HEK293 (cell line): ENCODE data around the gene RAB40C.

ENCODE experiments used
- GLIS2 ChIP-seq: fragments of 450-650 bp; formaldehyde crosslinking; IDR thresholded peaks from 2 replicates; pipeline ENCODE4 v1.5.1; 2016; ENCODE audit warnings: missing biosample characterization, missing genetic modification characterization
- IKZF3 ChIP-seq: fragments of 450-650 bp; IDR thresholded peaks from 2 replicates; pipeline ENCODE4 v1.5.0; 2018; ENCODE audit warnings: missing biosample characterization, mild to moderate bottlenecking, missing genetic modification characterization, moderate library complexity
- KLF8 ChIP-seq: fragments of 450-650 bp; formaldehyde crosslinking; IDR thresholded peaks from 2 replicates; pipeline ENCODE4 v1.5.1; 2016; ENCODE audit warnings: missing biosample characterization, missing genetic modification characterization
- SP3 ChIP-seq: fragments of 450-650 bp; formaldehyde crosslinking; IDR thresholded peaks from 2 replicates; pipeline ENCODE4 v1.5.1; 2016; ENCODE audit warnings: missing biosample characterization, missing genetic modification characterization
- TRIM28 ChIP-seq: IDR thresholded peaks from 2 replicates; pipeline ENCODE4 v1.6.1; 2011; ENCODE audit warnings: low read length, control low read depth, borderline replicate concordance
- ZBTB17 ChIP-seq: fragments of 450-650 bp; formaldehyde crosslinking; IDR thresholded peaks from 2 replicates; pipeline ENCODE4 v1.5.1; 2016; ENCODE audit warnings: missing biosample characterization, missing genetic modification characterization
- ZBTB48 ChIP-seq: fragments of 450-650 bp; formaldehyde crosslinking; IDR thresholded peaks from 2 replicates; pipeline ENCODE4 v1.5.1; 2016; ENCODE audit warnings: missing biosample characterization, missing genetic modification characterization
- ZFHX2 ChIP-seq: fragments of 450-650 bp; formaldehyde crosslinking; conservative IDR thresholded peaks from 2 replicates; pipeline ENCODE4 v1.5.1; 2016; ENCODE audit warnings: missing biosample characterization, missing genetic modification characterization
- ZNF174 ChIP-seq: fragments of 450-650 bp; formaldehyde crosslinking; IDR thresholded peaks from 2 replicates; pipeline ENCODE4 v1.5.0; 2017; ENCODE audit warnings: missing biosample characterization, mild to moderate bottlenecking, missing genetic modification characterization
- ZNF274 ChIP-seq, 2 experiments: fragments of 200-500 bp in 1 of 2; fragments of 450-650 bp in 1 of 2; sonication (Bioruptor generic) in 1 of 2; formaldehyde crosslinking in 1 of 2; IDR thresholded peaks; 2 replicates each; pipeline versions ENCODE4 v1.5.1 to v1.6.1; 2014 to 2016; ENCODE audit warnings: borderline replicate concordance in 1 of 2, inconsistent platforms in 1 of 2, low read length in 1 of 2, missing biosample characterization in 1 of 2, missing genetic modification characterization in 1 of 2
- ZNF341 ChIP-seq: fragments of 450-650 bp; formaldehyde crosslinking; IDR thresholded peaks from 2 replicates; pipeline ENCODE4; 2016; ENCODE audit warnings: low read depth, missing biosample characterization, missing genetic modification characterization
- ZNF423 ChIP-seq: fragments of 450-650 bp; formaldehyde crosslinking; IDR thresholded peaks from 2 replicates; pipeline ENCODE4 v1.5.1; 2016; ENCODE audit warnings: missing biosample characterization, missing genetic modification characterization
- ZNF660 ChIP-seq: fragments of 450-650 bp; IDR thresholded peaks from 2 replicates; pipeline ENCODE4 v1.5.1; 2018; ENCODE audit warnings: missing biosample characterization, mild to moderate bottlenecking, missing genetic modification characterization
- ZNF670 ChIP-seq: fragments of 450-650 bp; formaldehyde crosslinking; IDR thresholded peaks from 2 replicates; pipeline ENCODE4 v1.5.1; 2016; ENCODE audit warnings: missing biosample characterization, missing genetic modification characterization, low read depth
- ZSCAN30 ChIP-seq: fragments of 450-650 bp; IDR thresholded peaks from 2 replicates; pipeline ENCODE4 v1.5.1; 2018; ENCODE audit warnings: missing biosample characterization, mild to moderate bottlenecking, missing genetic modification characterization, moderate library complexity
- TF ChIP-seq, protein P1 (sequence below): fragments of 450-650 bp; IDR thresholded peaks from 2 replicates; pipeline ENCODE4 v1.5.1; 2018; ENCODE audit warnings: missing biosample characterization, missing genetic modification characterization
- TF ChIP-seq, protein P2 (sequence below): fragments of 450-650 bp; formaldehyde crosslinking; conservative IDR thresholded peaks from 2 replicates; pipeline ENCODE4 v1.5.1; 2016; ENCODE audit warnings: low read depth, missing biosample characterization, missing genetic modification characterization
- TF ChIP-seq, protein P3 (sequence below): fragments of 450-650 bp; formaldehyde crosslinking; IDR thresholded peaks from 2 replicates; pipeline ENCODE4 v1.5.1; 2017; ENCODE audit warnings: missing biosample characterization, missing genetic modification characterization
- TF ChIP-seq, protein P4 (sequence below): fragments of 450-650 bp; formaldehyde crosslinking; IDR thresholded peaks from 2 replicates; pipeline ENCODE4 v1.5.1; 2016; ENCODE audit warnings: missing biosample characterization, missing genetic modification characterization
- TF ChIP-seq, protein P5 (sequence below): fragments of 450-650 bp; formaldehyde crosslinking; IDR thresholded peaks from 2 replicates; pipeline ENCODE4 v1.5.1; 2017; ENCODE audit warnings: missing biosample characterization, missing genetic modification characterization
- TF ChIP-seq, protein P6 (sequence below): fragments of 450-650 bp; formaldehyde crosslinking; IDR thresholded peaks from 2 replicates; pipeline ENCODE4 v1.5.1; 2016; ENCODE audit warnings: missing biosample characterization, missing genetic modification characterization

Gene RAB40C

DNA sequence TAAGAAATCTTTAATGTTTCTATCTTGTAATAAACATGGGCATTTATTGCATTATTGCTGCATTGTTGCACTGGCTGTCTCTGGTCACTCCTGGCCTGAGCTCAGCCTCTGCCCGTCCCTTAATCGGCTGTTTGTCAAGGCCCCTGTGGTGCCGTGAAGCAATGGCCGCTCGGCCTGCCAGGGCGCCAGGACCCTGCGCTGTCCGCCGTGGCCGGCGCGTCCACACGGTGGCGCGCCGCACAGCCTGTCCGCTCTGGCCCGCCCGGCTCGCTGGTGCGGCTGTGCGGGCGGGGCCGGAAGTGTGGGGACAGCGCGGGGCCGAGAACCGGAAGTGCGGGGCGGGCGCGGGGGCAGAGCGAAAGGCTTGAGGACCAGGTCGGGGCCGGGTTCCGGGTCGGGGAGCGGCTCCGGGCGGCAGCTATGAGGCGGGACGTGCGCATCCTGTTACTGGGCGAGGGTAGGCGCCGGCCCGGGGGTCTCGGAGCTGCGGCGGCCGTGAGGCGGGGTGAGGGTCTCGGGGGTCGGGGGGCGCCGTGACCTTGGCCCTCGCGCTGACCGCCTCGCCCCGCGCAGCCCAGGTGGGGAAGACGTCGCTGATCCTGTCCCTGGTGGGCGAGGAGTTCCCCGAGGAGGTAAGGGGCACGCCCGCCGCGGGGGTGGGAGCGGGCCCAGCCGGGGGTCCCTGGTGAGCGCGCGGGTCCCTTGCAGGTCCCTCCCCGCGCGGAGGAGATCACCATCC is 78.1 kb downstream of the RAB40C start, which contains the start of gene RHOT2 (continued):
- TF ChIP-seq, protein P1, sequence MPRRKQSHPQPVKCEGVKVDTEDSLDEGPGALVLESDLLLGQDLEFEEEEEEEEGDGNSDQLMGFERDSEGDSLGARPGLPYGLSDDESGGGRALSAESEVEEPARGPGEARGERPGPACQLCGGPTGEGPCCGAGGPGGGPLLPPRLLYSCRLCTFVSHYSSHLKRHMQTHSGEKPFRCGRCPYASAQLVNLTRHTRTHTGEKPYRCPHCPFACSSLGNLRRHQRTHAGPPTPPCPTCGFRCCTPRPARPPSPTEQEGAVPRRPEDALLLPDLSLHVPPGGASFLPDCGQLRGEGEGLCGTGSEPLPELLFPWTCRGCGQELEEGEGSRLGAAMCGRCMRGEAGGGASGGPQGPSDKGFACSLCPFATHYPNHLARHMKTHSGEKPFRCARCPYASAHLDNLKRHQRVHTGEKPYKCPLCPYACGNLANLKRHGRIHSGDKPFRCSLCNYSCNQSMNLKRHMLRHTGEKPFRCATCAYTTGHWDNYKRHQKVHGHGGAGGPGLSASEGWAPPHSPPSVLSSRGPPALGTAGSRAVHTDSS (tag by site-specific recombination), result no peak
- TF ChIP-seq, protein P2, sequence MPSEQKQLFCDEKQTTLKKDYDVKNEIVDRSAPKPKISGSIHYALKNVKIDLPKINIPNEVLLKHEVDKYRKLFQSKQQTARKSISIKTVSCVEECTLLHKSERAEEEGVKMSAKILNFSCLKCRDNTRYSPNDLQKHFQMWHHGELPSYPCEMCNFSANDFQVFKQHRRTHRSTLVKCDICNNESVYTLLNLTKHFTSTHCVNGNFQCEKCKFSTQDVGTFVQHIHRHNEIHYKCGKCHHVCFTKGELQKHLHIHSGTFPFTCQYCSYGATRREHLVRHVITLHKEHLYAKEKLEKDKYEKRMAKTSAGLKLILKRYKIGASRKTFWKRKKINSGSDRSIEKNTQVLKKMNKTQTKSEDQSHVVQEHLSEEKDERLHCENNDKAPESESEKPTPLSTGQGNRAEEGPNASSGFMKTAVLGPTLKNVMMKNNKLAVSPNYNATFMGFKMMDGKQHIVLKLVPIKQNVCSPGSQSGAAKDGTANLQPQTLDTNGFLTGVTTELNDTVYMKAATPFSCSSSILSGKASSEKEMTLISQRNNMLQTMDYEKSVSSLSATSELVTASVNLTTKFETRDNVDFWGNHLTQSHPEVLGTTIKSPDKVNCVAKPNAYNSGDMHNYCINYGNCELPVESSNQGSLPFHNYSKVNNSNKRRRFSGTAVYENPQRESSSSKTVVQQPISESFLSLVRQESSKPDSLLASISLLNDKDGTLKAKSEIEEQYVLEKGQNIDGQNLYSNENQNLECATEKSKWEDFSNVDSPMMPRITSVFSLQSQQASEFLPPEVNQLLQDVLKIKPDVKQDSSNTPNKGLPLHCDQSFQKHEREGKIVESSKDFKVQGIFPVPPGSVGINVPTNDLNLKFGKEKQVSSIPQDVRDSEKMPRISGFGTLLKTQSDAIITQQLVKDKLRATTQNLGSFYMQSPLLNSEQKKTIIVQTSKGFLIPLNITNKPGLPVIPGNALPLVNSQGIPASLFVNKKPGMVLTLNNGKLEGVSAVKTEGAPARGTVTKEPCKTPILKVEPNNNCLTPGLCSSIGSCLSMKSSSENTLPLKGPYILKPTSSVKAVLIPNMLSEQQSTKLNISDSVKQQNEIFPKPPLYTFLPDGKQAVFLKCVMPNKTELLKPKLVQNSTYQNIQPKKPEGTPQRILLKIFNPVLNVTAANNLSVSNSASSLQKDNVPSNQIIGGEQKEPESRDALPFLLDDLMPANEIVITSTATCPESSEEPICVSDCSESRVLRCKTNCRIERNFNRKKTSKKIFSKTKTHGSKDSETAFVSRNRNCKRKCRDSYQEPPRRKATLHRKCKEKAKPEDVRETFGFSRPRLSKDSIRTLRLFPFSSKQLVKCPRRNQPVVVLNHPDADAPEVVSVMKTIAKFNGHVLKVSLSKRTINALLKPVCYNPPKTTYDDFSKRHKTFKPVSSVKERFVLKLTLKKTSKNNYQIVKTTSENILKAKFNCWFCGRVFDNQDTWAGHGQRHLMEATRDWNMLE (tag by site-specific recombination), result 0 out of 2 replicates have a peak, but pooled peaks have one; percentile 22
- TF ChIP-seq ZNF660 (tag by site-specific recombination) (peak; percentile 99), ZNF341 (no peak), KLF8 (tag by site-specific recombination) (peak; percentile 36; the same call in 1 of the 2 replicates), ZSCAN30 (tag by site-specific recombination) (peak; percentile 97), IKZF3 (tag by site-specific recombination) (0 out of 2 replicates have a peak, but pooled peaks have one; percentile 29), ZNF274 (IDR thresholded peaks at IDR 0.05; ENCODE audit: low read length) (no peak), ZNF274 (tag by site-specific recombination; IDR thresholded peaks at IDR 0.05; ENCODE audit: borderline replicate concordance) (no peak), ZBTB48 (tag by site-specific recombination) (peak; percentile 63; the same call in 1 of the 2 replicates), TRIM28 (no peak), ZNF174 (no peak), ZFHX2 (tag by site-specific recombination) (peak; percentile 75), SP3 (tag by site-specific recombination) (peak; percentile 45; the same call in 1 of the 2 replicates), ZNF670 (tag by site-specific recombination) (no peak), ZBTB17 (tag by site-specific recombination) (no peak), GLIS2 (tag by site-specific recombination) (peak; percentile 66; the same call in 1 of the 2 replicates), ZNF423 (tag by site-specific recombination) (no peak)
- TF ChIP-seq, protein P3, sequence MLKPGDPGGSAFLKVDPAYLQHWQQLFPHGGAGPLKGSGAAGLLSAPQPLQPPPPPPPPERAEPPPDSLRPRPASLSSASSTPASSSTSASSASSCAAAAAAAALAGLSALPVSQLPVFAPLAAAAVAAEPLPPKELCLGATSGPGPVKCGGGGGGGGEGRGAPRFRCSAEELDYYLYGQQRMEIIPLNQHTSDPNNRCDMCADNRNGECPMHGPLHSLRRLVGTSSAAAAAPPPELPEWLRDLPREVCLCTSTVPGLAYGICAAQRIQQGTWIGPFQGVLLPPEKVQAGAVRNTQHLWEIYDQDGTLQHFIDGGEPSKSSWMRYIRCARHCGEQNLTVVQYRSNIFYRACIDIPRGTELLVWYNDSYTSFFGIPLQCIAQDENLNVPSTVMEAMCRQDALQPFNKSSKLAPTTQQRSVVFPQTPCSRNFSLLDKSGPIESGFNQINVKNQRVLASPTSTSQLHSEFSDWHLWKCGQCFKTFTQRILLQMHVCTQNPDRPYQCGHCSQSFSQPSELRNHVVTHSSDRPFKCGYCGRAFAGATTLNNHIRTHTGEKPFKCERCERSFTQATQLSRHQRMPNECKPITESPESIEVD (tag by site-specific recombination), result no peak
- TF ChIP-seq, protein P4, sequence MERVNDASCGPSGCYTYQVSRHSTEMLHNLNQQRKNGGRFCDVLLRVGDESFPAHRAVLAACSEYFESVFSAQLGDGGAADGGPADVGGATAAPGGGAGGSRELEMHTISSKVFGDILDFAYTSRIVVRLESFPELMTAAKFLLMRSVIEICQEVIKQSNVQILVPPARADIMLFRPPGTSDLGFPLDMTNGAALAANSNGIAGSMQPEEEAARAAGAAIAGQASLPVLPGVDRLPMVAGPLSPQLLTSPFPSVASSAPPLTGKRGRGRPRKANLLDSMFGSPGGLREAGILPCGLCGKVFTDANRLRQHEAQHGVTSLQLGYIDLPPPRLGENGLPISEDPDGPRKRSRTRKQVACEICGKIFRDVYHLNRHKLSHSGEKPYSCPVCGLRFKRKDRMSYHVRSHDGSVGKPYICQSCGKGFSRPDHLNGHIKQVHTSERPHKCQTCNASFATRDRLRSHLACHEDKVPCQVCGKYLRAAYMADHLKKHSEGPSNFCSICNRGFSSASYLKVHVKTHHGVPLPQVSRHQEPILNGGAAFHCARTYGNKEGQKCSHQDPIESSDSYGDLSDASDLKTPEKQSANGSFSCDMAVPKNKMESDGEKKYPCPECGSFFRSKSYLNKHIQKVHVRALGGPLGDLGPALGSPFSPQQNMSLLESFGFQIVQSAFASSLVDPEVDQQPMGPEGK (tag by site-specific recombination), result peak; percentile 86
- TF ChIP-seq, protein P5, sequence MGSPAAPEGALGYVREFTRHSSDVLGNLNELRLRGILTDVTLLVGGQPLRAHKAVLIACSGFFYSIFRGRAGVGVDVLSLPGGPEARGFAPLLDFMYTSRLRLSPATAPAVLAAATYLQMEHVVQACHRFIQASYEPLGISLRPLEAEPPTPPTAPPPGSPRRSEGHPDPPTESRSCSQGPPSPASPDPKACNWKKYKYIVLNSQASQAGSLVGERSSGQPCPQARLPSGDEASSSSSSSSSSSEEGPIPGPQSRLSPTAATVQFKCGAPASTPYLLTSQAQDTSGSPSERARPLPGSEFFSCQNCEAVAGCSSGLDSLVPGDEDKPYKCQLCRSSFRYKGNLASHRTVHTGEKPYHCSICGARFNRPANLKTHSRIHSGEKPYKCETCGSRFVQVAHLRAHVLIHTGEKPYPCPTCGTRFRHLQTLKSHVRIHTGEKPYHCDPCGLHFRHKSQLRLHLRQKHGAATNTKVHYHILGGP, result no peak
- TF ChIP-seq, protein P6, sequence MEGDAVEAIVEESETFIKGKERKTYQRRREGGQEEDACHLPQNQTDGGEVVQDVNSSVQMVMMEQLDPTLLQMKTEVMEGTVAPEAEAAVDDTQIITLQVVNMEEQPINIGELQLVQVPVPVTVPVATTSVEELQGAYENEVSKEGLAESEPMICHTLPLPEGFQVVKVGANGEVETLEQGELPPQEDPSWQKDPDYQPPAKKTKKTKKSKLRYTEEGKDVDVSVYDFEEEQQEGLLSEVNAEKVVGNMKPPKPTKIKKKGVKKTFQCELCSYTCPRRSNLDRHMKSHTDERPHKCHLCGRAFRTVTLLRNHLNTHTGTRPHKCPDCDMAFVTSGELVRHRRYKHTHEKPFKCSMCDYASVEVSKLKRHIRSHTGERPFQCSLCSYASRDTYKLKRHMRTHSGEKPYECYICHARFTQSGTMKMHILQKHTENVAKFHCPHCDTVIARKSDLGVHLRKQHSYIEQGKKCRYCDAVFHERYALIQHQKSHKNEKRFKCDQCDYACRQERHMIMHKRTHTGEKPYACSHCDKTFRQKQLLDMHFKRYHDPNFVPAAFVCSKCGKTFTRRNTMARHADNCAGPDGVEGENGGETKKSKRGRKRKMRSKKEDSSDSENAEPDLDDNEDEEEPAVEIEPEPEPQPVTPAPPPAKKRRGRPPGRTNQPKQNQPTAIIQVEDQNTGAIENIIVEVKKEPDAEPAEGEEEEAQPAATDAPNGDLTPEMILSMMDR, result peak; percentile 56; the same call in 1 of the 2 replicates
